ENCODE measurements around the gene GLTPD2.
A peak's percentile ranks its signal among the peaks of the same experiment; 100 is the strongest.

GLTPD2 gene

DNA sequence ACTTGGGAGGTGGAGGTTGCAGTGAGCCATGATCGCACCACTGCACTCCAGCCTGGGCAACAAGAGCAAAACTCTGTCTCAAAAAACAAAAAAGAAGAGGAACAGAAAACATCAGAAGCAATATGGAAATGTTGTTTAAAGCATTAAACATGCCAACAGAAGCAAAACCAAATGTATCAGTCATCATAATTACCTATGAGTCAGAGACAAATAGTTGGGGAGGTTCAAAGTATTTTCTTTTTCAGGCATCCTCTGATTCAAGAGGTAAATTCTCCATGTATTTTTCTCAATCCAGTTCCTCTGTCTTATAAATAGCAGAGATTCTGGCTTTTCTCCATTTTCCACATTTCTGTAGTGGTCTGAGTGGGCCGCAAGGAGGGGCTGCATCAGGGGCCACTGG lies 19.1 kb upstream of the GLTPD2 start:
- no peak for FAIRE-seq
- DNase-seq (ENCODE audit: insufficient read length, low spot score) = no peak

- DNase-seq (ENCODE audit: insufficient read length, low spot score) = no peak
Measured at GRCh38 chr17:4771519-4772234, 17.1 kb upstream of the GLTPD2 start, which contains the start of gene TM4SF5. Gene TM4SF5 (plus strand): TSS chr17:4771886. CDS start chr17:4771923, 37 bp downstream.

GRCh38 chr17:4772235-4772613 lies 16.5 kb upstream of the GLTPD2 start:
- DNase-seq (ENCODE audit: insufficient read length, low spot score) (no peak), FAIRE-seq (no peak)

More at GRCh38 chr17:4771519-4772234, 17.1 kb upstream of the GLTPD2 start, which contains the start of gene TM4SF5:
- peak; percentile 28 for FAIRE-seq

- DNase-seq (ENCODE audit: insufficient read length, low spot score) (no peak), FAIRE-seq (no peak)
Measured at GRCh38 chr17:4777969-4778760, 10.6 kb upstream of the GLTPD2 start.

DNA sequence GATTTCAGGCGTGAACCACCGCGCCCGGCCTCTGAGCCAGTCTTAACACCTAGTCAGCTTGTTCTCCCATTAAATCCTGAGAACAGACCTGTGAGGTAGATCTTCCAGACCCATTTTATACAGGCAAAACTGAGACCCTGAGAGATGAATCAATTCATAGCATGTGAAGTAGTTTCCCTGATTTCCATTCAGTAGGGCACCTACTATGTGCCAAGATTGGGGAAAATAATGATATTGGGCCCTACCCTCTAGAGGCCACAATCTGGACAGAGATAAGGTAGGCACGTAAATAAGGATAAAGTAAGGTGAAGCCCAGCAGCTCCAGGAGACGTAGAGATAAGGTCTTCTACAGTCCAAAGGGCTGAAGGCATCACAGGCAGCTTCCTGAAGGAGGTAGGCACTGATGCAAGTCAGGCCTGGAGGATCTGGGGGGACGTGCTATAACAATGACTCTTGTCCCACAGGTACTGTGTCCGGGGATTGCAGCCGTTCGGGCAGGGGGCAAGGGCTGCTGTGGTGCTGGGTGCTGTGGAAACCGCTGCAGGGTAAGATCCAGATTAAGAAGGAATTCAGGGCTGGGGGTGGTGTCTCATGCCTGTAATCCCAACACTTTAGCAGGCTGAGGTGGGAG lies 8.3 kb upstream of the GLTPD2 start:
- FAIRE-seq (no peak), DNase-seq (ENCODE audit: insufficient read length, low spot score) (no peak)

DNA sequence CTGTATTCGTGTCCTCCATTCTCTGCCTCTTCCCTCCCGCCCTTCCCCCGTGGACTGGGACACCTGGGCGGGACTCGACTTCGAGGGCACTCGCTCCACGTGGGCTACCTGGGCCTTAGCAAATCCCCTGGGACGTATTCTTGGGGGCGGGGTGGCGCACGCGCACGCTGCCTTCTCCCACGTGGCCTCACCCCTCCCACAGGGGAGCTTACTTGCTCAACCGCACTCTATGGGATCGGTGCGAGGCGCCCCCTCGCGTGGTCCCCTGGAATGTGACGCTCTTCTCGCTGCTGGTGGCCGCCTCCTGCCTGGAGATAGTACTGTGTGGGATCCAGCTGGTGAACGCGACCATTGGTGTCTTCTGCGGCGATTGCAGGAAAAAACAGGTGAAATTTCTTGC lies 6.1 kb upstream of the GLTPD2 start:
- FAIRE-seq (no peak), DNase-seq (ENCODE audit: insufficient read length, low spot score) (no peak)

- no peak for DNase-seq (ENCODE audit: insufficient read length, low spot score)
- FAIRE-seq = no peak
Measured at GRCh38 chr17:4785311-4786105, 3.3 kb upstream of the GLTPD2 start.

GRCh38 chr17:4786106-4786511 lies 2.7 kb upstream of the GLTPD2 start, which contains the start of gene VMO1:
Gene VMO1 (minus strand): TSS chr17:4786364. CDS start chr17:4786352, 12 bp downstream.
- no peak for FAIRE-seq

GRCh38 chr17:4786516-4786915 lies 2.2 kb upstream of the GLTPD2 start:
- DNase-seq (ENCODE audit: insufficient read length, low spot score) = no peak
- FAIRE-seq = no peak

More at GRCh38 chr17:4786106-4786511, 2.7 kb upstream of the GLTPD2 start, which contains the start of gene VMO1:
- DNase-seq (ENCODE audit: insufficient read length, low spot score) = no peak

DNA sequence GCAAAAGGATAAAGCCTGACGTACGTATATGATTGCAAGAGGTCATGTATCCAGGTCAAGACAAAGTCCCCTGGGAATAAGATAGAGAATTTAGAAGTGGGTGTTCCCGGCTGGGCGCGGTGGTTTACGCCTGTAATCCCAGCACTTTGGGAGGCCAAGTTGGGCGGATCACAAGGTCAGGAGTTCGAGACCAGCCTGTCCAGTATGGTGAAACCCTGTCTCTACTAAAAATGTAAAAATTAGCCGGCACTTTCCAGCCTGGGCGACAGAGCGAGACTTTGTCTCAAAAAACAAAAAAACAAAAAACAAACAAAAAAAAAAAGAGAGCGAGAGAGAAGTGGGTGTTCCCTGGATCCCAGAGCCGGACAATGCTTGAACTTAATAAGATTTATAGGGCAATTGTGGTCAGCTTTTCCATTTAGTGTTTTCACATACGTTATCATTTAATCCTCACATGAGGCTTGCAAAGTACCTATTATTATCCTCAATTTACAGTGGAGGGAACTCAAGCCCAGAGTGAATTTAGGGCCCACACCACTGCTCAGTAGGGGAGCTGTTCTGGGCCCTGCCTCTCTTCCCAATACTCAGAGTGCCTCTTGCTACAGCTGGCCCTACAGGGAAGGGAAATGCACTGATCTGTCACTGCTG lies 481 bp upstream of the GLTPD2 start:
- DNase-seq (ENCODE audit: insufficient read length, low spot score) (no peak), FAIRE-seq (no peak)

- FAIRE-seq (no peak), DNase-seq (ENCODE audit: insufficient read length, low spot score) (peak; percentile 83)
Measured at GRCh38 chr17:4789701-4789950, 862 bp downstream of the GLTPD2 start.

- FAIRE-seq = peak; percentile 93
- DNase-seq (ENCODE audit: insufficient read length, low spot score) = peak; percentile 90
Measured at GRCh38 chr17:4789951-4790704, 1.4 kb downstream of the GLTPD2 start.

- DNase-seq (ENCODE audit: insufficient read length, low spot score) (no peak), FAIRE-seq (no peak)
Measured at GRCh38 chr17:4790705-4791088, 1.9 kb downstream of the GLTPD2 start.

- FAIRE-seq (no peak), DNase-seq (ENCODE audit: insufficient read length, low spot score) (no peak)
Measured at GRCh38 chr17:4795168-4795567, 6.4 kb downstream of the GLTPD2 start.

- DNase-seq (ENCODE audit: insufficient read length, low spot score) (peak; percentile 54), FAIRE-seq (no peak)
Measured at GRCh38 chr17:4796552-4796920, 7.8 kb downstream of the GLTPD2 start.

DNA sequence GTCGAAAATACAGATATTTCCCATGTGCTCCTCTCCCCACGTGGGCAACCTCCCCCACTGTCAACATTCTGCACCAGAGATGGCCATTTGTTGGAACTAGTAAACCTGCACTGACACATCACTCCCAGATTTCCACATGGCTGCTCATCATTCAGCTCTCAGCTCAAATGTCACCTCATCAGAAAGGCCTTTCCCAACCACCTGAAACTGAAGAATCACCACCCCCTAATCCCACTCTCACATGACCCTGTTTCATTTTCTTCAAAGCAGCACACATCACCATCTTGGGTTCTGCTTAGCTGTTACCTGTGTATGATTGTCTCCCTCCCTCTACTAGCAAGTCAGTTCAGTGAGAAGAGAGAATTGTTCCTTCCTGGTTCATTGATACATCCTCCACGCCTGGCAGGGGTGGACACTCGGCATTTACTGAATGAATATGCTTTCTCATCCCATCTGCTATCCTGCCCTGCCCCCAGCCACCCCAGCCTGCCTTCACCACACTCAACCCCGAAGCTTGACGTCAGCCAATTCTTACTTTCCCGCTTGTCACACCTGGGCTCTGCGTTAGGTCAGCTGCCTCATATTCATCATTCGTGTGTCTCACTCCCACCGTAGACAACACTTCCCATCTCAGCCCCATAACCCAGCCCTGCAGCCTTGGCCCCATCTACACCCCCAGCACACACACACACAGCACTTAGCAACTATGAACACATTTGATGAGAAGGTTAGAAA lies 11.9 kb downstream of the GLTPD2 start:
- no peak for DNase-seq (ENCODE audit: insufficient read length, low spot score)
- peak; percentile 83 for FAIRE-seq

GRCh38 chr17:4802228-4802627 lies 13.5 kb downstream of the GLTPD2 start, which contains the start of gene C17orf114:
Gene C17orf114 (minus strand): TSS chr17:4802328.
- FAIRE-seq (no peak), DNase-seq (ENCODE audit: insufficient read length, low spot score) (no peak)

DNA sequence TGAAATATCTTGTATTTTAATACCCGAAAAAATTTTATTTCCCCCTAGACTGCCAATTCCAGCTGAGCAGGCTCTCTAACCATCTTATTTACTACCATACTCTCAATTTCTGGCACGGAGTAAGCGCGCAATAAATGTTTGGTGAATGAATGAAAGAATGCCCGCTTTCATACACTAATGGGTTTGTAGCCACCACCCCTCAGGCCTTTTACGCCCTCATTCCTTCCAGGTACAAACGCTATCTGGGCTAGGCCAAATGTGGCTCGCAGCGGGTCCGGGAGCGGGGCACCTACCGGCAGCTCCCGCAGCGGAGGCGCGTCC lies 17.7 kb downstream of the GLTPD2 start:
- no peak for DNase-seq (ENCODE audit: insufficient read length, low spot score)
- FAIRE-seq = no peak

All from HTR-8/SVneo (cell line).